Dendritic cell treated with granulocyte-macrophage colony-stimulating factor and Interleukin-4, amounts not matched to agents 40 ng/mL and 50 ng/mL, for 4 days (primary cell): Measurements from ENCODE around the gene ELF5.
A peak's percentile ranks its signal among the peaks of the same experiment; 100 is the strongest.

Experiments used
- H3K27ac Mint-ChIP-seq: one replicate; pipeline ENCODE4 v1.8.0; 2022; ENCODE audit warnings: mild to moderate bottlenecking, mixed read lengths
- H3K27me3 Mint-ChIP-seq: one replicate; pipeline ENCODE4 v1.8.0; 2022; ENCODE audit warnings: mild to moderate bottlenecking, mixed read lengths
- H3K36me3 Mint-ChIP-seq: one replicate; pipeline ENCODE4 v1.8.0; 2022; ENCODE audit warnings: low read depth, mixed read lengths
- H3K4me1 Mint-ChIP-seq: one replicate; pipeline ENCODE4 v1.8.0; 2022; ENCODE audit warnings: low read depth, mixed read lengths
- H3K4me3 Mint-ChIP-seq: one replicate; pipeline ENCODE4 v1.8.0; 2022; ENCODE audit warnings: mild to moderate bottlenecking, moderate library complexity, mixed read lengths
- H3K9me3 Mint-ChIP-seq: one replicate; pipeline ENCODE4 v1.8.0; 2022; ENCODE audit warnings: mixed read lengths
- intact Hi-C: fragments of 100-400 bp; cut with micrococcal nuclease; formaldehyde crosslinking; loops from one replicate; pipeline ENCODE4 v1.15.0; 2022

The ELF5 gene

DNA sequence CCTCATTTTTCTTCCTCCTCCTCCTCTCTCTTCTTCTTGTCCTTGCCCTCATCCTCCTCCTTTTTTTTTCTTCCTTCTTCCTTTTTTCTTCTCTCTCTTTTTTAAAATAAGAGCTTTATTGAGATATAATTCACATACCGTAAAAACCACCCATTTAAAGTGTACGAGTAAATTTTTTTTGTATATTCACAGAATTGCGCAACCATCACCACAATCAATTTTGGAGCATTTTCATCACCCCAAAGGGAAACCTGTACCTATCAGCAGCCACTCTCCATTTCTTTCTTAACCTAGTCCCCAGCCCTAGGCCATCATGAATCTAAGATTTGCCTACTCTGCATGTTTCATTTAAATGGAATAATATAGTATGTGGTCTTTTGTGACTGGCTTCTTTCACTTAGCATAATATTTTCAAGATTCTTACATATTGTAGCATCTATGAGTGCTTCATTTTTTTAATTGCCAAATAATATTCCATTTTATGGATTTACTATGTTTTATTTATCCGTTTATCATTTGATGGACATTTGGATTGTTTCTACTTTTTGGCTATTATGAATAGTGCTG lies 39.9 kb downstream of the ELF5 start:
- H3K27ac Mint-ChIP-seq, result no peak overlapping the region

DNA sequence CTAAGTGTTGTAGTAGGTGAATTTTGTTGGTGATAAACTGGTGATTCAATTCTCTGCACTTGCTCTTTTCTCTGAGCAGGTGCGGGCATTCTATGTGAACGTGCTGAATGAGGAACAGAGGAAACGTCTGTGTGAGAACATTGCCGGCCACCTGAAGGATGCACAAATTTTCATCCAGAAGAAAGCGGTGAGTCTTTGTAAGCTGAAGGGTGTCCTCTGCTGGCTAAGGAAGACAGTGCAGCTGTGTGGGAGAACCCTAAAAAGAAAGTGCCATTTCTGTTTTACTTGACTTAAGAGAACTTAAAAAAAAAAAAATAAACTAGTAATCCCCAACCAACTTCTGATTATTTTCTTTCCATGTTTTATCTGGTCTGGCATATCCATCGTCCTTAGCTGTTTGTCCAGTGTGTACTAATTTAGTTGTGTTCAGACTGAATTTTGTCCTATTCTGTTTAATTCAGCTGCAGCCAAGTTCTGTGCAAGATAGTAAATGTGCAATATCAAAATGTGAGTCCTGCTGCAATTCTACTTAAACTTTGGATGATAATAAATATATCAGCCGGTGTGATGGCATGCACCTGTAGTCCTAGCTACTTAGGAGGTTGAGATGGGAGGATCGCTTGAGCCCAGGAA lies 45.3 kb downstream of the ELF5 start:
- Mint-ChIP-seq H3K4me1 (peaks cover 10% of the 10 kb centered on the region), H3K27me3 (no peaks in the 10 kb centered on the region), H3K4me3 (no peak overlapping the region), H3K9me3 (peaks cover 13% of the 10 kb centered on the region), H3K36me3 (peaks cover 90% of the 10 kb centered on the region), H3K27ac (no peak overlapping the region)
- intact Hi-C loops, result loop anchor here (2.0 to 10.0 kb wide), 2 partner anchors 110 to 294 kb away; partner anchors contain the start of gene ABTB2

More for the DNA sequence above, 39.9 kb downstream of the ELF5 start:
- intact Hi-C loops, result no loop called here
- Mint-ChIP-seq H3K9me3 (no peaks in the 10 kb centered on the region), H3K4me1 (peaks cover 8% of the 10 kb centered on the region), H3K4me3 (no peak overlapping the region), H3K36me3 (peaks cover 56% of the 10 kb centered on the region), H3K27me3 (peaks cover 2% of the 10 kb centered on the region)

DNA sequence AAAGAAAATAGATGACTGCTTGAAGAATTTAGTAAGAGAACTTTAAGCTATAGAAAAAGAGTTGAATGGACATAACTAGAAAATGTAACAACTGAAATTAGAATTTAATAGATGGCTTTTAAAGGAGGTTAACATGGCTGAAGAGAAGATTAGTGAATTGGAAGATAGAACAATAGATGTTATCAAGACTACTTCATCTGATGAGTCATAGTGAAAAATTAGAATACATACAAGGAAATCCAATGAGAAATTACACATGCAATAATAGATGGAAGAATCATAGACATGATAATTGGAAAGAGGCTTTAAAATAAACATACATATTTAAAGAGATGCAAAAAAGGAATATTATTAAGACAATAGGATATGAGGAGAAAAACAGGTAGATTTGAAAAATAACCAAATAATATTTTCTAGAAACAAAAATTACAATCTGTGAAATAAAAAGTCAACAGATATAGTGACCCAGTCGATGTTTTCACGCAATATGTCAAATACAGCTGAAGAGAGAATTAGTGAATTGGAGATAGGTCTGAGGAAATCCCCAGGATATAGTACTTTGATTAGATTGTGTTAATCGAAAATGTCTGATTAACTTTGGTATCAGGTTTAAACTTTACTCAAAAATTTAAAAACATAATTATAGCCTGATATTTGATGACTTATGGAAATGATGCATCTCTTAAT lies 46.6 kb downstream of the ELF5 start:
- Mint-ChIP-seq H3K27ac (no peak overlapping the region), H3K27me3 (no peaks in the 10 kb centered on the region), H3K4me1 (peaks cover 10% of the 10 kb centered on the region), H3K36me3 (peaks cover 90% of the 10 kb centered on the region), H3K9me3 (peaks cover 13% of the 10 kb centered on the region), H3K4me3 (no peak overlapping the region)
- intact Hi-C loops, result loop anchor here (10.0 kb wide), 1 partner anchor 292 kb away; no protein-coding TSS in a partner anchor

DNA sequence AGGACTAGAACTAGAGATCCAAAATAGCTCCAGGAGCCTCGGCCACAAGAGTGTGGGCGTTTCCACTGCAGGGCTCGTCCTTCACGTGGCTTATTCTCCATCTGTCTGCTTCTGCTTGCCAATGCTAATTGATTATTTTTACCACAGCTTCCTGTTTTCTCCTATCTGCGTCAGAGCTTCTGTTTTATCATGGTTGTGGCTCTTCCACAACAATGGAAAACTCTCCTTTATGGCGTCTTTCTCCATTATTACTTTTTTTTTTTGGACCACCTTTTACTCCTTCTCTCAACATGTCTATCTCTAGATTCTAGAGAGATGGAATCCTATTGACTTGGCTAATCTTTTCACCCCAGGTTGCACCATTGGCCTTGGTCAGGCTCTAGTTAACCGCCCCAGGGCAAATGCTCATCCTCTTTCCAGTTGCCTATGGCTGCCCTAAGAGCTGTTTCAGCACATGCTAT lies 49.0 kb downstream of the ELF5 start:
- Mint-ChIP-seq H3K27me3 (no peaks in the 10 kb centered on the region), H3K9me3 (peaks cover 13% of the 10 kb centered on the region), H3K4me3 (no peak overlapping the region), H3K27ac (peak overlapping the region; percentile 77), H3K4me1 (peaks cover 10% of the 10 kb centered on the region), H3K36me3 (peaks cover 90% of the 10 kb centered on the region)
- intact Hi-C loops, result loop anchor here (2.0 to 10.0 kb wide), 2 partner anchors 94 to 290 kb away; no protein-coding TSS in a partner anchor

DNA sequence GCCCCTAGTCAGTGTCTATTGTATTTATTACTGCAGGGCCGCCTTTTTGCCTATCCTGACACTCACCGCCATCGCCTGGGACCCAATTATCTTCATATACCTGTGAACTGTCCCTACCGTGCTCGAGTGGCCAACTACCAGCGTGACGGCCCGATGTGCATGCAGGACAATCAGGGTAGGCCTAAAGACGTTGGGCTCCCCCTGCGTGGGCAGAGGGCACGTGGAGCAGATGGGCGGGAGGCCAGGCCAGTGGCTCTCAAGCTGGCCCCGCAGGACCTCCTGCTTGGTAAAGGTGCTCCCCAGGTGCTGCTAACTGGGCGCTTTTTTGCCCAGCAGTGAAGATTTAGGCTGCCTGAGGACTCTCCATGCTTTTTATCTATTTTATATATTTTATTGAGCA lies 52.4 kb downstream of the ELF5 start:
- intact Hi-C loops, result loop anchor here (10.0 kb wide), 1 partner anchor 286 kb away; no protein-coding TSS in a partner anchor
- peaks cover 97% of the 10 kb centered on the region for H3K36me3 Mint-ChIP-seq
- H3K9me3 Mint-ChIP-seq, result peaks cover 3% of the 10 kb centered on the region

DNA sequence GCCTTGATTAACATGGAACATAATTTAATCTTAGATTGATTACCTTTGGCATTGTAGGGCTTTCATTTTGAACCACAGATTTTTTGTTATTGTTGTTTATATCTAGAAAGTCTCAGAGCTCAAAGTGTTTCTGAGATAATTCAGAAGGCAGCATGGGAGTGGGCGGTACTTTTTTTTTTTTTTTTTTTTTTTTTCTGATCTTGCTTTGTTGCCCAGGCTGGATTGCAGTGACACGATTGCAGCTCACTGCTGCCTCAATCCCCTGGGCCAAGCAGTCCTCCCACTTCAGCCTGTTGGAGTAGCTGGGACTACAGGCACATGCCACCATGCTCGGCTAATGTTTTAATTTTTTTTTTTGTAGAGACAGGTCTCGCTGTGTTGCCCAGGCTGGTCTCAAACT lies 53.3 kb downstream of the ELF5 start:
- H3K27me3 Mint-ChIP-seq, result no peaks in the 10 kb centered on the region
- no peak overlapping the region for H3K4me3 Mint-ChIP-seq
- H3K36me3 Mint-ChIP-seq, result peaks cover 95% of the 10 kb centered on the region
- no peaks in the 10 kb centered on the region for H3K9me3 Mint-ChIP-seq
- peaks cover 19% of the 10 kb centered on the region for H3K4me1 Mint-ChIP-seq
- H3K27ac Mint-ChIP-seq, result no peak overlapping the region
- intact Hi-C loops, result loop anchor here (10.0 kb wide), 1 partner anchor 285 kb away; no protein-coding TSS in a partner anchor

More for the DNA sequence above, 52.4 kb downstream of the ELF5 start:
- H3K4me3 Mint-ChIP-seq, result no peak overlapping the region
- H3K4me1 Mint-ChIP-seq, result peaks cover 19% of the 10 kb centered on the region
- H3K27ac Mint-ChIP-seq, result no peak overlapping the region
- H3K27me3 Mint-ChIP-seq, result no peaks in the 10 kb centered on the region

DNA sequence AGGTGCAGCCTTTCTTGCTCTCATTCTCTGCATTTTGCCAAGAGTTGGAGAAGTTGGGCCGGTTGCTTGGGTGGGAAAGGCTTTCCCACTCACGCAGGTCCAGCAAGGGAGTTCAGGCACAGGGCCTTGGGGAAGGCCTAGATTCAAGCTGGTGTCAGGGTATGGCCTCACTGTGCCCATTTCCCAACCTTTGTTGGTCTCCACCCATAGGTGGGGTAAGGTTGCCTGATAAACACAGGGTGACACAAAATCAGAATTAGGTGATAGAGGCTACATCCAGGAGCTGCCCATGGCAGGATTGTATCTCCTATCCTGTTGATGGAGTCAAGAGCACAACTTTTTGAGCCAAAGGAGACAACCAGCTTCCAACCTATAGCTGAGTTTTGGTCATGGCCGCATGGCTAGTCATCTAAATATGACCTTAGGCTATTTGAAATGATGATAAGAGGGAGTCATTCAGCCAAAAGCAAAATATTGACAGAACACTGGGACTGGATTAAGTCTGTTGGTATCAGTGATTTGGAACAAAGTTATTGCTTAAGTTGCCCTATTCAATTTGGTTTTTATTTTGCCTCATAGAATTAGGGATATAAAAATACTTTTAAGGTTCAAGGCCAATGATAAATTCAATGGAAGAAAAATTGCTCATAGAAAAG lies 54.0 kb downstream of the ELF5 start:
- Mint-ChIP-seq H3K27ac (no peak overlapping the region), H3K27me3 (no peaks in the 10 kb centered on the region), H3K36me3 (peaks cover 97% of the 10 kb centered on the region), H3K9me3 (no peaks in the 10 kb centered on the region), H3K4me3 (no peak overlapping the region), H3K4me1 (peaks cover 16% of the 10 kb centered on the region)
- intact Hi-C loops, result loop anchor here (10.0 kb wide), 1 partner anchor 285 kb away; no protein-coding TSS in a partner anchor

DNA sequence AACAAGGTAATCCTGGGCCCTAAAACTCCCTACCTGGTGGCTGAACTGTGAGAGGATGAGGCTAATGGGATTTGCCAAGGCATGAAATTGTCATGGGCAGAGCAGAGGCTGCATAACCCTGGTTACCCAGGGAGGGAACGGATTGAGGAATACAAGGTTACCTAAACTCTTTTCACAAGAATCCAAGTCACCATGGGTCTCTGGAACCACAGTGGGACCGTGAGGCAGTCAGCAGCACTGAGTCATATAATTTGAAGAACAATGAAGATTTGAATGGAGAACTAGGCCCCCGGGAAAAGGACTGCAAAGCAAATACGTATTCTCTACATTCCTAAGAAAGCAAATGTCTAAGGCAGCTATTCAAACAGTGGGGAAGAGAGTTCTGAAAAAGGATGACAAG lies 55.1 kb downstream of the ELF5 start:
- Mint-ChIP-seq H3K27me3 (no peaks in the 10 kb centered on the region), H3K9me3 (no peaks in the 10 kb centered on the region), H3K4me3 (no peak overlapping the region), H3K36me3 (peaks cover 97% of the 10 kb centered on the region), H3K27ac (no peak overlapping the region), H3K4me1 (peaks cover 9% of the 10 kb centered on the region)
- intact Hi-C loops, result no loop called here

DNA sequence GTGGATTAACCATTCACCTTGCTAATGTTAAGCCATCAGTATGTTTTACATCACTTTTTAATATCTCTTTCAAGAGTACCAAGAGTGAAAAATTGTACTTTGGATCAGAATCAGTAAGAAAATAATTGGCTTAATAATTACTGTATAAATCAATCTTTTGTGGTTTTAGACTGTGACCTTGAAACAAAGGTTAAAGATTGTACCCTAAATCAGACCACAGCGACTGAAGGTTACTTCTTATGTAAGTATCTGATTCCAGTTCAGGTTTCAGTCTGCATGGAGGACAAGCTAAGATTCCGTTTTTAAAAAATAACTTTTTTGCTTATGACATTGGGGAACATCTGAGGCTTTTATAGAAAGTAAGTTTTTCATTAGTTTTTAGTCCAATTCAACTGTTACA lies 56.0 kb downstream of the ELF5 start:
- no peak overlapping the region for H3K27ac Mint-ChIP-seq
- intact Hi-C loops, result no loop called here
- H3K36me3 Mint-ChIP-seq, result peaks cover 97% of the 10 kb centered on the region
- no peaks in the 10 kb centered on the region for H3K9me3 Mint-ChIP-seq
- H3K27me3 Mint-ChIP-seq, result no peaks in the 10 kb centered on the region
- H3K4me3 Mint-ChIP-seq, result no peak overlapping the region
- peaks cover 9% of the 10 kb centered on the region for H3K4me1 Mint-ChIP-seq

DNA sequence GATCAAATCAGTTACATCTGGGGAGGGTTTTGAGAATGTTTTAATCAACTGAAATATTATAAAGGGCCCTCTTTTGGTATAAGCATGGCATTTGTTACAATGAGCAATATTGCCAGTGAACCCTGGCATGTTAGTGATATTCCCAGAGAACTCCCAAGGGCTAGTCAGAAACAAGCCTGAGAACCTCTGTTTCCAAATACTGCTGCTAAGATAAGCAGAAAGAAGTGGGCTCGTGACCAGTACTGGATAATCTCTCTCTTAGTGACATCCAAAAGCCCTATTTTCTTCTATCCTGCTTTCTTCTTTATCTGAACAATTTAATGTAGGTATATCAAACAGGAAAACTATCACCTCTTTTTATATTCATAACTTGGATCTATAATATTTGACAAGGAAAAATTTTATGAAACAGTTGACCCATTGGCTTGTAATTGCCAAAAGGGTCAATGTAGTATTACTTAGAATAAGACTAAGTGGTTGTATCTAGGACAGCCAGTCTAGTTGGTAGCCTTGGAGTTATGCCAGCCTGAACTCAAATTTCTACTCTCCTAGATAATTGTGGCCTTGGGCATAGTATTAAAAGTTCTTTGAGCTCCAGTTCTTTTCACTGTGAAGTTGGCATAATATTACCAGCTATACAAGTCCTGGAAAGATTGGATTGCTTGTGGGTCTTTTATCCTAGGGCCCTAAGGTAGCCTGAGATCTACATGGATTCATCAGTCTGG lies 59.1 kb downstream of the ELF5 start:
- intact Hi-C loops, result no loop called here
- Mint-ChIP-seq H3K4me3 (no peak overlapping the region), H3K36me3 (peaks cover 92% of the 10 kb centered on the region), H3K27ac (no peak overlapping the region), H3K9me3 (no peaks in the 10 kb centered on the region), H3K27me3 (no peaks in the 10 kb centered on the region), H3K4me1 (peaks cover 30% of the 10 kb centered on the region)

DNA sequence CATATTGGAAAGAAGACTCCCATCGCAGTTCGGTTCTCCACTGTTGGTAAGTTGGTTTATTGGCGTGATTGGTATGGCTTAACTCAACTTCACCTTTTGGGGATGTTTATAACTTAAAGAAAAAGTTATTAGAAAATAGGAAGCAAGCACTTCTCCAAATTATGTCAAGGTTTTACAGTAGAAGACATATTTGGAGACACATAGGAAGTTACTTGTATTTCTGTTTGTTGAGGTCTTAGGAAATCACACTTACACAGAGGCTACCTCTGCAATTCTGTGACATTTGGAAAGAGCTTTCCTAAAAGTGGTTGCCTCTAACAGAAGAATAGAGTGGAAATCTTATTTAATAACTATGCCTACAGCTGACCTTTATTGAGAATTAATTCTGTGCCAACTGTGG lies 62.5 kb downstream of the ELF5 start:
- Mint-ChIP-seq H3K27me3 (no peaks in the 10 kb centered on the region), H3K36me3 (peaks cover 82% of the 10 kb centered on the region), H3K9me3 (no peaks in the 10 kb centered on the region), H3K4me3 (no peak overlapping the region), H3K27ac (peak overlapping the region; percentile 26), H3K4me1 (peaks cover 54% of the 10 kb centered on the region)
- intact Hi-C loops, result no loop called here

DNA sequence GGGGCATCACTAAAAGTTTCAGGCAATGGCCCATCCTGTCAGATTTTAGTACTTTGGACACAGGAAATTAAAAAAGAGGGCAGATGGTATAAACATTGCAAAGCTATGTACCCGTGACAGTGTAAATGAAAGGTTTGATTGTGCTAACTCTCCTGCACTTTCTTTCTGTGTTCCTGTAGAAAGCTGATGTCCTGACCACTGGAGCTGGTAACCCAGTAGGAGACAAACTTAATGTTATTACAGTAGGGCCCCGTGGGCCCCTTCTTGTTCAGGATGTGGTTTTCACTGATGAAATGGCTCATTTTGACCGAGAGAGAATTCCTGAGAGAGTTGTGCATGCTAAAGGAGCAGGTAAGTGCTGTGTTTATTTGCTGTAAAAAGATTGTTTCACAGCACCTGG lies 64.6 kb downstream of the ELF5 start:
- peaks cover 74% of the 10 kb centered on the region for H3K4me1 Mint-ChIP-seq
- intact Hi-C loops, result no loop called here
- no peak overlapping the region for H3K4me3 Mint-ChIP-seq
- H3K27me3 Mint-ChIP-seq, result no peaks in the 10 kb centered on the region
- peaks cover 67% of the 10 kb centered on the region for H3K36me3 Mint-ChIP-seq
- no peaks in the 10 kb centered on the region for H3K9me3 Mint-ChIP-seq
- no peak overlapping the region for H3K27ac Mint-ChIP-seq

DNA sequence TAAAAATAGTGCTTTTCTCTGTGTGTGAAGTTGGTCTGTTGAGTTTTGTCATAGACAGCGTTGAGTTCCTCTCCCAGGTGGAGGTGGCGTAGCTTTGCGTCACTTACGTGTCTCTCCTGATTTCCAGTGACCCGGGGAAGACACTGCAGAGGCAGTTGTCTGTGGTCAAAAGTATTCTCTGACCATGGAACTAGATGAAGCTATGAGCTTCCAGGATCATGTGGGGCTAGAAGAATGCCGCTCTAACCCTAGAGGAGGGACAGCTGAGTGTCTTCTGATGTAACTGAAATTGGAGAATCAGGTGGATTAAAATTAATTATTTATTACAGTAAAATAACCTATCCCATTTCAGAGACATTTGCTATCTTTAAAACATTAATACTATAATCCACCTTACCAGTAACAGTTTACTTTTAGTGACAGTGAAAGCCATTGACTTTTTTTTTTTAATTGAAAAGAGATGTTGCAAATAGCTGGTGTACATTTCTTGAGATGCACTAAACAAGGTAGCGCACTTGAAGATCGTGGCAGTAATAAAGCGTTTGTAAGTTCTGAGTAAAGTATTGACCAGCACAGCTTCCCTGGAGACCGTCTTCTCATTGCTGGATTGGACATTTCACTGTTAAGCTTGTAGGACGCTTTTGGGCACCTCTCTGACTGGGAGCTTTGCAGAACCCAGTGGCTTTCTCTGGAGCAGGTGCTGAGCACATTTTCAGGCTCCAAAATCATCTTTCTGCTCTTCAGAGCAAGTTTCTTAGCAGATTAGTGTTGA lies 65.2 kb downstream of the ELF5 start:
- H3K9me3 Mint-ChIP-seq, result no peaks in the 10 kb centered on the region
- intact Hi-C loops, result no loop called here
- H3K27me3 Mint-ChIP-seq, result no peaks in the 10 kb centered on the region
- no peak overlapping the region for H3K27ac Mint-ChIP-seq
- H3K36me3 Mint-ChIP-seq, result peaks cover 64% of the 10 kb centered on the region
- H3K4me1 Mint-ChIP-seq, result peaks cover 80% of the 10 kb centered on the region
- no peak overlapping the region for H3K4me3 Mint-ChIP-seq
